Measurements from ENCODE around the gene TSC22D3. TPM values are rescaled to one million over a fixed set of nuclear protein-coding genes. Genes with fewer than 3 reads are reported as not detected.

Gene TSC22D3
- total and polyA plus RNA-seq, 4 donors, result 117 to 447 (median 303) TPM

GRCh38 chrX:107734646-107735045 is 40.9 kb downstream of the TSC22D3 start:
- Histone ChIP-seq H3K4me3 (no peak overlapping the region), H3K36me3 (ENCODE audit: control insufficient read depth in 4 of 4, insufficient read depth in 4 of 4, low read length in 4 of 4) (no peaks in the 10 kb centered on the region), H3K4me1 (ENCODE audit: control insufficient read depth in 5 of 5, insufficient read depth in 5 of 5, low read length in 5 of 5) (peaks cover 5 to 30% (median 19%) of the 10 kb centered on the region in 5 donors), H3K27me3 (ENCODE audit: control insufficient read depth in 3 of 3, insufficient read depth in 3 of 3, low read length in 2 of 3) (peaks cover 0 to 16% (median 7%) of the 10 kb centered on the region in 3 donors), H3K9ac (ENCODE audit: insufficient read depth in 1 of 2, low read length in 2 of 2) (no peak overlapping the region), H3K27ac (ENCODE audit: low read depth in 1 of 2, low read length in 1 of 2) (peak overlapping the region in 1 of 2 donors; percentile 39), H3K9me3 (ENCODE audit: control insufficient read depth in 4 of 4, insufficient read depth in 3 of 4, low read length in 3 of 4) (peaks cover 0 to 2% (median 0%) of the 10 kb centered on the region in 4 donors)
- TF ChIP-seq, protein P1, sequence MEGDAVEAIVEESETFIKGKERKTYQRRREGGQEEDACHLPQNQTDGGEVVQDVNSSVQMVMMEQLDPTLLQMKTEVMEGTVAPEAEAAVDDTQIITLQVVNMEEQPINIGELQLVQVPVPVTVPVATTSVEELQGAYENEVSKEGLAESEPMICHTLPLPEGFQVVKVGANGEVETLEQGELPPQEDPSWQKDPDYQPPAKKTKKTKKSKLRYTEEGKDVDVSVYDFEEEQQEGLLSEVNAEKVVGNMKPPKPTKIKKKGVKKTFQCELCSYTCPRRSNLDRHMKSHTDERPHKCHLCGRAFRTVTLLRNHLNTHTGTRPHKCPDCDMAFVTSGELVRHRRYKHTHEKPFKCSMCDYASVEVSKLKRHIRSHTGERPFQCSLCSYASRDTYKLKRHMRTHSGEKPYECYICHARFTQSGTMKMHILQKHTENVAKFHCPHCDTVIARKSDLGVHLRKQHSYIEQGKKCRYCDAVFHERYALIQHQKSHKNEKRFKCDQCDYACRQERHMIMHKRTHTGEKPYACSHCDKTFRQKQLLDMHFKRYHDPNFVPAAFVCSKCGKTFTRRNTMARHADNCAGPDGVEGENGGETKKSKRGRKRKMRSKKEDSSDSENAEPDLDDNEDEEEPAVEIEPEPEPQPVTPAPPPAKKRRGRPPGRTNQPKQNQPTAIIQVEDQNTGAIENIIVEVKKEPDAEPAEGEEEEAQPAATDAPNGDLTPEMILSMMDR (IDR thresholded peaks at IDR 0.05; ENCODE audit: control extremely low read depth, extremely low read depth), result no peak
- DNase-seq (no peak), ATAC-seq (ENCODE audit: insufficient read depth, low FRiP score) (no peak)
- WGBS, 2 donors, result 67 to 71% methylated on average over 3 of the region's 3 CpGs

- ATAC-seq (ENCODE audit: insufficient read depth, low FRiP score), result no peak
- H3K4me1 ChIP-seq (ENCODE audit: control insufficient read depth in 5 of 5, insufficient read depth in 5 of 5, low read length in 5 of 5), result peaks cover 13 to 39% (median 23%) of the 10 kb centered on the region in 5 donors
- H3K9ac ChIP-seq (ENCODE audit: insufficient read depth in 1 of 2, low read length in 2 of 2), result no peak overlapping the region
- peak overlapping the region in 1 of 2 donors; percentile 6 for H3K27ac ChIP-seq (ENCODE audit: low read depth in 1 of 2, low read length in 1 of 2)
- TF ChIP-seq, protein P1 (IDR thresholded peaks at IDR 0.05; ENCODE audit: control extremely low read depth, extremely low read depth), result no peak
- WGBS, 2 donors, result 76 to 91% methylated on average over 4 of the region's 4 CpGs
- peaks cover 0 to 12% (median 0%) of the 10 kb centered on the region in 3 donors for H3K27me3 ChIP-seq (ENCODE audit: control insufficient read depth in 3 of 3, insufficient read depth in 3 of 3, low read length in 2 of 3)
- no peak overlapping the region for H3K4me3 ChIP-seq
- no peaks in the 10 kb centered on the region for H3K36me3 ChIP-seq (ENCODE audit: control insufficient read depth in 4 of 4, insufficient read depth in 4 of 4, low read length in 4 of 4)
- no peak for DNase-seq
- peaks cover 0 to 2% (median 0%) of the 10 kb centered on the region in 4 donors for H3K9me3 ChIP-seq (ENCODE audit: control insufficient read depth in 4 of 4, insufficient read depth in 3 of 4, low read length in 3 of 4)
These were observed 41.9 kb downstream of the TSC22D3 start for GRCh38 chrX:107733686-107734085.

DNA sequence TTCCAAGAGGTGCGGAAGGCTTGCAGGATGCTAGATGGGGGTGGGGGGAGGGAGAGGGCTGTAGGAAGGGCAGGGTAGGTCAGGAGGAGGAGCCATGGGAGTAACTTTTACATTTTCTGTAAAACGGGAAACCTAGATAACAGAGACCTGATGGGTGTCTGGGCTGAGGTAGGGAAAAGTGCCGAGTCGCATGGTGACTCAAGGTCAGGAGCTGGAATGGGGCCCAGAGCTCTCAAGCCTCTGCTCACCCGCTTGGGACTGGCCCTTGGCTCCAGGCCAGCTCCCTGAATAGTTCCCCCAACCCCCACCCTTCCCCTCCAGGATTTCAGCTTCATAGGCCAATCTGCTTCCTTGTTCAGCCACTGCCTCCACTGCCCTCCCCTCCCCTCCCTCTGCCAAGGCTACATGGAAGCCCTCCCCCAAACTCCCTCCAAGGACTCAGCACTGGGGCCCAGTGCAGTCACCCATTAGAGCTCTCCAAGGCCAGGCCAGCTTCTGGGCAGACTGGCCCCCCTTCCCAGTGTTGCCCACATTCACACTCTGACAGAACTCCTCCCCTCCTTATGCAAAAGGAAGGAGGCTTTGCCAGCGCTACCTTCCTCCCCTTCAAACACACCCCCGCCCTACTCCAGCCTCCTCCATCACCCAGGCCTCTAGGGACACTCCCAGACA is 43.6 kb downstream of the TSC22D3 start:
- no peaks in the 10 kb centered on the region for H3K36me3 ChIP-seq (ENCODE audit: control insufficient read depth in 4 of 4, insufficient read depth in 4 of 4, low read length in 4 of 4)
- peaks cover 0 to 16% (median 0%) of the 10 kb centered on the region in 3 donors for H3K27me3 ChIP-seq (ENCODE audit: control insufficient read depth in 3 of 3, insufficient read depth in 3 of 3, low read length in 2 of 3)
- DNase-seq, result peak; percentile 86 to 92 (median 89)
- 19 to 22% methylated on average over 4 to 7 of the region's 7 CpGs for WGBS, 2 donors
- peak overlapping the region; percentile 65 to 74 for H3K27ac ChIP-seq (ENCODE audit: low read depth in 1 of 2, low read length in 1 of 2)
- H3K4me3 ChIP-seq, result no peak overlapping the region
- H3K9me3 ChIP-seq (ENCODE audit: control insufficient read depth in 4 of 4, insufficient read depth in 3 of 4, low read length in 3 of 4), result peaks cover 0 to 2% (median 0%) of the 10 kb centered on the region in 4 donors
- peak; percentile 80 for ATAC-seq (ENCODE audit: insufficient read depth, low FRiP score)
- H3K4me1 ChIP-seq (ENCODE audit: control insufficient read depth in 5 of 5, insufficient read depth in 5 of 5, low read length in 5 of 5), result peaks cover 13 to 54% (median 24%) of the 10 kb centered on the region in 5 donors
- TF ChIP-seq, protein P1 (IDR thresholded peaks at IDR 0.05; ENCODE audit: control extremely low read depth, extremely low read depth), result no peak
- no peak overlapping the region for H3K9ac ChIP-seq (ENCODE audit: insufficient read depth in 1 of 2, low read length in 2 of 2)
